SK-N-SH (cell line): Measurements from ENCODE around the gene PKNOX2.

Experiments used
- CTCF ChIP-seq: fragments of 200-600 bp; sonication (generic); IDR thresholded peaks from 2 replicates; pipeline ENCODE4 v1.6.1; 2017; ENCODE audit warnings: antibody characterized with exemption, mild to moderate bottlenecking, moderate library complexity
- EP300 ChIP-seq, 2 experiments: IDR thresholded peaks; 2 replicates each; pipeline versions ENCODE4 v1.4.0 to v1.6.1; 2012; ENCODE audit warnings: borderline replicate concordance in 1 of 2, low read depth in 1 of 2, low read length in 1 of 2
- RAD21 ChIP-seq: IDR thresholded peaks from 2 replicates; pipeline ENCODE4 v1.6.1; 2012; ENCODE audit warnings: mild to moderate bottlenecking, low read length
- RFX5 ChIP-seq: IDR thresholded peaks from 2 replicates; pipeline ENCODE4 v1.6.1; 2012; ENCODE audit warnings: mild to moderate bottlenecking, improper control_type of control experiment, low read length
- SMC3 ChIP-seq: IDR thresholded peaks from 2 replicates; pipeline ENCODE4 v1.6.1; 2012; ENCODE audit warnings: low read depth, low read length, improper control_type of control experiment
- TF ChIP-seq, protein P1 (sequence below): fragments of 150-350 bp; IDR thresholded peaks from 2 replicates; pipeline ENCODE4 v1.6.1; 2017; ENCODE audit warnings: antibody characterized with exemption, low read length, low read depth, borderline replicate concordance
- TF ChIP-seq, protein P2 (sequence below): IDR thresholded peaks from 2 replicates; pipeline ENCODE4 v1.4.0; 2012; ENCODE audit warnings: low read depth

DNA sequence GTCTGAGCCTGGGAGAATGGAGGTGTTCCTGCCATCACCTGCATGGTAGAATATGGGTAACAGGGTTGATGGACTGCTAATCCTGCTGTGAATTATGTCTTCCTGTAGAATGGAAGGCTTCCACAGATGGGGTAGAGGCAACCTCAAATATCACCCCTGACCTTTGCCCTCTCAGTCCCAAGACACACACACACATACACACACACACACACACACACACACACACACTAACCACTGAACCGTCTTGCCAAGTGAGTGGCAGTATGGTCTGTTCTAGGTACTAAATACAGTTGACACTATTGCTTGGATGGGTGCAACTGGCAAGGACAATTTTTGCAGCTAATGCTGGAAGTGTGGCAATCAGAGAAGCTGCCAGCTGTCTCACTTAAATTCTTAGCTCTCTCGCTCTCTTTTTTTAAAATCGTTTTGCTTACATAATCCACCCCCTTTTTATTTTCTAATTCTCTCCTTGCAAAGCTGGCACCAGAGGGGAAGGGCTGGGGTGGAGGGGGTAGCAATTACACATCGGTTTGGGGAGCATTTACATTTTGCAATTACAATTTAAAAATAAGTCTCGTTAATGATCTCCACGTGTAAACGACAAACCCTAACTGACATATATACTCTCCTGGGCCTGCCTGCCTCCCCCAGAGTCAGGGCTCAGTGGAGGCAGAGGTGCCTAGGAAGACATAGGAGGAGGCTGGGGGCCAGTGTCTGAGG is 169.0 kb downstream of the PKNOX2 start:
- TF ChIP-seq CTCF (no peak), RAD21 (no peak), SMC3 (no peak), EP300 (IDR thresholded peaks at IDR 0.05; ENCODE audit: borderline replicate concordance in 1 of 2, low read depth in 1 of 2, low read length in 1 of 2) (no peak), RFX5 (no peak)
- TF ChIP-seq, protein P1, sequence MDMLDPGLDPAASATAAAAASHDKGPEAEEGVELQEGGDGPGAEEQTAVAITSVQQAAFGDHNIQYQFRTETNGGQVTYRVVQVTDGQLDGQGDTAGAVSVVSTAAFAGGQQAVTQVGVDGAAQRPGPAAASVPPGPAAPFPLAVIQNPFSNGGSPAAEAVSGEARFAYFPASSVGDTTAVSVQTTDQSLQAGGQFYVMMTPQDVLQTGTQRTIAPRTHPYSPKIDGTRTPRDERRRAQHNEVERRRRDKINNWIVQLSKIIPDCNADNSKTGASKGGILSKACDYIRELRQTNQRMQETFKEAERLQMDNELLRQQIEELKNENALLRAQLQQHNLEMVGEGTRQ, result no peak
- TF ChIP-seq, protein P2, sequence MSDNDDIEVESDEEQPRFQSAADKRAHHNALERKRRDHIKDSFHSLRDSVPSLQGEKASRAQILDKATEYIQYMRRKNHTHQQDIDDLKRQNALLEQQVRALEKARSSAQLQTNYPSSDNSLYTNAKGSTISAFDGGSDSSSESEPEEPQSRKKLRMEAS, result no peak
